ENCODE data around the gene GAGE12H. TPM values are rescaled to one million over a fixed set of nuclear protein-coding genes. Genes with fewer than 3 reads are reported as not detected.
"Not testable (repeated sequence)": the region's sequence is repeated elsewhere in the genome, so short reads cannot be mapped to it uniquely, and the experiment has no call there.

GAGE12H gene, protein sequence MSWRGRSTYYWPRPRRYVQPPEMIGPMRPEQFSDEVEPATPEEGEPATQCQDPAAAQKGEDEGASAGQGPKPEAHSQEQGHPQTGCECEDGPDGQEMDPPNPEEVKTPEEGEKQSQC
- polyA plus RNA-seq (ENCODE audit: insufficient read length in 12 of 12) = not detected
- long read RNA-seq, donor 1 = 0 reads
- long read RNA-seq, donor 2 = 0 reads
- long read RNA-seq, donor 3 = 0 reads
- long read RNA-seq, donor 4 = 0 reads
- long read RNA-seq, donor 5 = 0 reads
- long read RNA-seq, donor 6 = 0 reads
- long read RNA-seq, donor 7 = 0 reads
- long read RNA-seq, donor 8 = 0 reads
- long read RNA-seq, donor 9 = 0 reads
- long read RNA-seq, donor 10 = 0 reads
- long read RNA-seq, donor 11 = 0 reads

DNA sequence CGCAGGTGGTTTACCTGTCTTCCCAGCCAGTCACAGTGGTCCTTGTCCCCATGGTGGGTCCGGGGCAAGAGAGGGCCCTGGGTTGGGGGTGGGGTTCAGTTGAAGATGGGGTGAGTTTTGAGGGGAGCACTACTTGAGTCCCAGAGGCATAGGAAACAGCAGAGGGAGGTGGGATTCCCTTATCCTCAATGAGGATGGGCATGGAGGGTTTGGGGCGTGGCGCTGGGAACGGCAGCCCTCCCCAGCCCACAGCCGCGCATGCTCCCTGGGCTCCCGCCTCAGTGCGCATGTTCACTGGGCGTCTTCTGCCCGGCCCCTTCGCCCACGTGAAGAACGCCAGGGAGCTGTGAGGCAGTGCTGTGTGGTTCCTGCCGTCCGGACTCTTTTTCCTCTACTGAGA lies at the start of gene GAGE12H:
Gene GAGE12H, plus strand, starts transcription at position 301 of the 400 bp plus-strand sequence. CDS start 1,155 bp downstream, outside the sequence.
- DNase-seq = not testable (repeated sequence)

DNA sequence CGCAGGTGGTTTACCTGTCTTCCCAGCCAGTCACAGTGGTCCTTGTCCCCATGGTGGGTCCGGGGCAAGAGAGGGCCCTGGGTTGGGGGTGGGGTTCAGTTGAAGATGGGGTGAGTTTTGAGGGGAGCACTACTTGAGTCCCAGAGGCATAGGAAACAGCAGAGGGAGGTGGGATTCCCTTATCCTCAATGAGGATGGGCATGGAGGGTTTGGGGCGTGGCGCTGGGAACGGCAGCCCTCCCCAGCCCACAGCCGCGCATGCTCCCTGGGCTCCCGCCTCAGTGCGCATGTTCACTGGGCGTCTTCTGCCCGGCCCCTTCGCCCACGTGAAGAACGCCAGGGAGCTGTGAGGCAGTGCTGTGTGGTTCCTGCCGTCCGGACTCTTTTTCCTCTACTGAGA lies 47.9 kb upstream of the GAGE12H start, which contains the start of gene GAGE12C:
Gene GAGE12C, plus strand, starts transcription at position 301 of the 400 bp plus-strand sequence. CDS start 1,155 bp downstream, outside the sequence.
- not testable (repeated sequence) for DNase-seq

DNA sequence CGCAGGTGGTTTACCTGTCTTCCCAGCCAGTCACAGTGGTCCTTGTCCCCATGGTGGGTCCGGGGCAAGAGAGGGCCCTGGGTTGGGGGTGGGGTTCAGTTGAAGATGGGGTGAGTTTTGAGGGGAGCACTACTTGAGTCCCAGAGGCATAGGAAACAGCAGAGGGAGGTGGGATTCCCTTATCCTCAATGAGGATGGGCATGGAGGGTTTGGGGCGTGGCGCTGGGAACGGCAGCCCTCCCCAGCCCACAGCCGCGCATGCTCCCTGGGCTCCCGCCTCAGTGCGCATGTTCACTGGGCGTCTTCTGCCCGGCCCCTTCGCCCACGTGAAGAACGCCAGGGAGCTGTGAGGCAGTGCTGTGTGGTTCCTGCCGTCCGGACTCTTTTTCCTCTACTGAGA lies 38.3 kb upstream of the GAGE12H start, which contains the start of gene GAGE12D:
Gene GAGE12D, plus strand, starts transcription at position 301 of the 400 bp plus-strand sequence. CDS start 1,155 bp downstream, outside the sequence.
- not testable (repeated sequence) for DNase-seq

DNA sequence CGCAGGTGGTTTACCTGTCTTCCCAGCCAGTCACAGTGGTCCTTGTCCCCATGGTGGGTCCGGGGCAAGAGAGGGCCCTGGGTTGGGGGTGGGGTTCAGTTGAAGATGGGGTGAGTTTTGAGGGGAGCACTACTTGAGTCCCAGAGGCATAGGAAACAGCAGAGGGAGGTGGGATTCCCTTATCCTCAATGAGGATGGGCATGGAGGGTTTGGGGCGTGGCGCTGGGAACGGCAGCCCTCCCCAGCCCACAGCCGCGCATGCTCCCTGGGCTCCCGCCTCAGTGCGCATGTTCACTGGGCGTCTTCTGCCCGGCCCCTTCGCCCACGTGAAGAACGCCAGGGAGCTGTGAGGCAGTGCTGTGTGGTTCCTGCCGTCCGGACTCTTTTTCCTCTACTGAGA lies 28.8 kb upstream of the GAGE12H start, which contains the start of gene GAGE12E:
Gene GAGE12E, plus strand, starts transcription at position 301 of the 400 bp plus-strand sequence. CDS start 1,155 bp downstream, outside the sequence.
- not testable (repeated sequence) for DNase-seq

- DNase-seq = not testable (repeated sequence)
These were observed 19.2 kb upstream of the GAGE12H start, which contains the start of gene GAGE12F for GRCh38 chrX:49560542-49560941. TSS of gene GAGE12F (plus strand) at chrX:49560842. CDS start at chrX:49561997, 1,155 bp downstream.

- DNase-seq = not testable (repeated sequence)
These were observed 11.0 kb upstream of the GAGE12H start for GRCh38 chrX:49568728-49569127.

- DNase-seq = not testable (repeated sequence)
These were observed 10.6 kb upstream of the GAGE12H start for GRCh38 chrX:49569152-49569551.

- not testable (repeated sequence) for DNase-seq
These were observed 9.6 kb upstream of the GAGE12H start, which contains the start of gene GAGE12G for GRCh38 chrX:49570100-49570499. TSS of gene GAGE12G (plus strand) at chrX:49570400. CDS start at chrX:49571555, 1,155 bp downstream.

DNA sequence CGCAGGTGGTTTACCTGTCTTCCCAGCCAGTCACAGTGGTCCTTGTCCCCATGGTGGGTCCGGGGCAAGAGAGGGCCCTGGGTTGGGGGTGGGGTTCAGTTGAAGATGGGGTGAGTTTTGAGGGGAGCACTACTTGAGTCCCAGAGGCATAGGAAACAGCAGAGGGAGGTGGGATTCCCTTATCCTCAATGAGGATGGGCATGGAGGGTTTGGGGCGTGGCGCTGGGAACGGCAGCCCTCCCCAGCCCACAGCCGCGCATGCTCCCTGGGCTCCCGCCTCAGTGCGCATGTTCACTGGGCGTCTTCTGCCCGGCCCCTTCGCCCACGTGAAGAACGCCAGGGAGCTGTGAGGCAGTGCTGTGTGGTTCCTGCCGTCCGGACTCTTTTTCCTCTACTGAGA lies 9.4 kb downstream of the GAGE12H start, which contains the start of gene GAGE2A:
Gene GAGE2A, plus strand, starts transcription at position 301 of the 400 bp plus-strand sequence. CDS start 1,155 bp downstream, outside the sequence.
- not testable (repeated sequence) for DNase-seq

DNA sequence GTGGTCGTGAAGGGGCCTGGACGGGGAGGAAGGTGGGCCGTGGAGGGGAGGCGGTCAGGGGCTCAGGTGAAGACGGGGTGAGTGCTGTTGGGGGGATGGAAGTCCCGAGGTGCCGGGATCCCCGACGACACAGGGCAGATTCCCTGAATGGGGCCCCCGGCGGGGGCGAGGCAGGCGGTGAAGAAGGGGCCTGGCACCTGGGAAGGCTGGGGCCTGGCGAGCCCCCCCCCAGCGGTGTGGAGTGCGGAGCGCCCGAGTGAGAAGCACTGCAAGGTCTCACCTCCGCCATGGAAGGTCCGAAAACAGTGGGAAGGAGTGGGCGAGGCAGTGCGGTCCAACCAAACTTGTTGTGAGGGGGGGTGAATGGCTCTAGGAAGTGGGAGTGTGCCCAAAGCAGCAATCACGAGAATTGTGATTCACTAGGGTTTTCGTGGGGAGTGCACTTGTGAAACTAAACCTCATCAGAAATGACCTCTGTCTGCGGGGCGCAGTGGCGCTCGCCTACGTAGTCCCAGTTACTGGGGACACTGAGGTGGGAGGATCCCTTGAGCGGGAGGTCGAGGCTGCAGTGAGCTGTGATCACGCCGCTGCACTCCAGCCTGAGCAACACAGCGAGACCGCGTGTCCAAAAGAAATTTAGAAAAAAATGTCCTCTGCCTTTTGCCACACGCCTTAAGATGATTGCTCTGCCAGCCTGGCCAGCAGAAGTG lies 10.2 kb downstream of the GAGE12H start:
- not testable (repeated sequence) for DNase-seq

- not testable (repeated sequence) for DNase-seq
These were observed 10.7 kb downstream of the GAGE12H start for GRCh38 chrX:49590488-49590887.

DNA sequence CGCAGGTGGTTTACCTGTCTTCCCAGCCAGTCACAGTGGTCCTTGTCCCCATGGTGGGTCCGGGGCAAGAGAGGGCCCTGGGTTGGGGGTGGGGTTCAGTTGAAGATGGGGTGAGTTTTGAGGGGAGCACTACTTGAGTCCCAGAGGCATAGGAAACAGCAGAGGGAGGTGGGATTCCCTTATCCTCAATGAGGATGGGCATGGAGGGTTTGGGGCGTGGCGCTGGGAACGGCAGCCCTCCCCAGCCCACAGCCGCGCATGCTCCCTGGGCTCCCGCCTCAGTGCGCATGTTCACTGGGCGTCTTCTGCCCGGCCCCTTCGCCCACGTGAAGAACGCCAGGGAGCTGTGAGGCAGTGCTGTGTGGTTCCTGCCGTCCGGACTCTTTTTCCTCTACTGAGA lies 19.0 kb downstream of the GAGE12H start, which contains the start of gene GAGE1:
Gene GAGE1, plus strand, starts transcription at position 301 of the 400 bp plus-strand sequence. CDS start 1,155 bp downstream, outside the sequence.
- not testable (repeated sequence) for DNase-seq

DNA sequence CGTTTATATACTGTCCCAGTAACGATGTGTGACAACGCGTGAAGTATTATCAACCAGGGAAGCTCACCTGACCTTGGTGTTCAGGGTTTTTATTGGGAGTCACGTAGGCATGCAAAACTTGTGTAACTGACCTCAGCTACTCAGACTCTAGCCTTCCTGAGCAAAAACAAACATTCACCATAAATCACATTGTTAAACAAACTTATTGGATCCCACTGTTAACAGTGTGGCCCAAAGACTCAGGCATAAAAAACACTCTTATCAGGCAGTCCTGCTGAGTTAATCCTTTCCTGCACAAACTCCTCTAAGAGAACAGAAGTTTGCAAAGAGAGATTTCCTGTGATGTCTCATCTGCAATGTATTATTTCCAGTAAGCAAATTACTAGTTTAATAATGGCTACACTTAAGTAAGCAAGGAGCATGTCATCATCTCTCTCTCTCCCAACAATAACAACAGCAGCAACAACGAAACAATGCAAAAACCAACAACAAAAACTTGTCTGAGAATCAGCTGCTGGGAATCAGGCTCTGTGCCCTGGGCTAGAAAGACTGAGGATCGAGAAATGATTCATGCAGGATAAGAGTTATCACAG lies 31.1 kb downstream of the GAGE12H start:
- no peak for DNase-seq

DNA sequence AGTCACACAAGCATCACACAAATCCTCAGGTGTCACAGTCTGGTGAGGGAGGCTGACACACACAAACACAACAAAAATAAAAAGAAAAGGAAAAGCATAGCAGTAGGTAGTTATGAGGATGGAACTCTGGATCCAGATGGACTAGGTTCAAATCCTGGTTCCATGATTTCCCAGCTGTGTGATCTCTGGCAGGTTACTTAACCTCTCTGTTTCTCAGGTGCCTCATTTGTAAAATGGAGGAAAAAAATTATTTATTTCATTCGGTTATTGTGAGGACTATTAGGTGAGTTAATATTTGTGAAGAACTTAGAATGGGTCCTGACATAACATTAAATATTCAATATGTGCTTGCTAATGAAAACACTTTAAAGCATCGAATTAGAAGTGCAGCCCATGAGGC lies 38.8 kb downstream of the GAGE12H start:
- DNase-seq = no peak

GRCh38 chrX:49627086-49627777 lies 47.5 kb downstream of the GAGE12H start:
- DNase-seq = no peak

Other genes starting within 250 kb of the GAGE12H start
- gene GAGE13, start 248.4 kb upstream of the GAGE12H start, polyA plus RNA-seq (ENCODE audit: insufficient read length in 12 of 12) = not detected
- not detected for gene GAGE12C, start 47.8 kb upstream of the GAGE12H start, polyA plus RNA-seq (ENCODE audit: insufficient read length in 12 of 12)
- gene GAGE12D, start 38.2 kb upstream of the GAGE12H start, polyA plus RNA-seq (ENCODE audit: insufficient read length in 12 of 12) = not detected
- not detected for gene GAGE12E, start 28.7 kb upstream of the GAGE12H start, polyA plus RNA-seq (ENCODE audit: insufficient read length in 12 of 12)
- gene GAGE12F, start 19.1 kb upstream of the GAGE12H start, polyA plus RNA-seq (ENCODE audit: insufficient read length in 12 of 12) = not detected
- gene GAGE12G, start 9.5 kb upstream of the GAGE12H start, polyA plus RNA-seq (ENCODE audit: insufficient read length in 12 of 12) = not detected
- not detected for gene GAGE2A, start 9.5 kb downstream of the GAGE12H start, polyA plus RNA-seq (ENCODE audit: insufficient read length in 12 of 12)
- not detected for gene GAGE1, start 19.1 kb downstream of the GAGE12H start, polyA plus RNA-seq (ENCODE audit: insufficient read length in 12 of 12)
- gene PAGE1, start 116.0 kb downstream of the GAGE12H start, polyA plus RNA-seq (ENCODE audit: insufficient read length in 12 of 12) = not detected
- 1 to 10 TPM in 3 of 12 donors, not detected in 9; 1.2 to 3.7 (median 1.9) TPM for gene PAGE4, start 249.4 kb downstream of the GAGE12H start, polyA plus RNA-seq (ENCODE audit: insufficient read length in 12 of 12)